Activated T-helper 2 cell treated with anti-CD3 and anti-CD28 coated beads, Interferon-gamma antibody, Interleukin-2, Interleukin-4, amounts not matched to agents 10 μg/mL and 5 μg/mL and 100 μg/mL, durations not matched to agents 14 hours and 24 hours and 36 hours (primary cell): ENCODE measurements around the gene UST. TPM values are rescaled to one million over a fixed set of nuclear protein-coding genes. Genes with fewer than 3 reads are reported as not detected.

ENCODE experiments used
- DNase-seq: peaks from one replicate; pipeline ENCODE4 v3.0.0; 2021; ENCODE audit warnings: low spot score
- H3K27ac Mint-ChIP-seq: one replicate; pipeline ENCODE4 v1.8.0; 2021; ENCODE audit warnings: mixed read lengths
- H3K27me3 Mint-ChIP-seq: one replicate; pipeline ENCODE4 v1.8.0; 2021; ENCODE audit warnings: low read depth, mixed read lengths
- H3K36me3 Mint-ChIP-seq: one replicate; pipeline ENCODE4 v1.8.0; 2021; ENCODE audit warnings: low read depth, mixed read lengths
- H3K4me1 Mint-ChIP-seq: one replicate; pipeline ENCODE4 v1.8.0; 2021; ENCODE audit warnings: low read depth, mixed read lengths
- H3K4me3 Mint-ChIP-seq: one replicate; pipeline ENCODE4 v1.8.0; 2021; ENCODE audit warnings: low read depth, mild to moderate bottlenecking, moderate library complexity, mixed read lengths
- H3K9me3 Mint-ChIP-seq: one replicate; pipeline ENCODE4 v1.8.0; 2021; ENCODE audit warnings: mixed read lengths
- intact Hi-C: fragments of 100-400 bp; cut with micrococcal nuclease; formaldehyde crosslinking; loops from one replicate; pipeline ENCODE4 v1.15.1; 2023
- total RNA-seq: library from RNA; stranded (reverse); gene quantifications from 2 replicates; pipeline ENCODE4 v1.2.3, GENCODE V29; 2022

UST gene
- total RNA-seq, 1 donor from 2014 or later = 1.3 TPM

- H3K4me3 Mint-ChIP-seq = no peak overlapping the region
- no peaks in the 10 kb centered on the region for H3K36me3 Mint-ChIP-seq
- no peak overlapping the region for H3K27ac Mint-ChIP-seq
- no peaks in the 10 kb centered on the region for H3K4me1 Mint-ChIP-seq
- no peak for DNase-seq
- peaks cover 23% of the 10 kb centered on the region for H3K27me3 Mint-ChIP-seq
- H3K9me3 Mint-ChIP-seq = no peaks in the 10 kb centered on the region
- intact Hi-C loops = no loop called here
Observed at GRCh38 chr6:148926478-148926877, 179.6 kb downstream of the UST start.

GRCh38 chr6:148927586-148927985 lies 180.8 kb downstream of the UST start:
- Mint-ChIP-seq H3K9me3 (no peaks in the 10 kb centered on the region), H3K4me1 (no peaks in the 10 kb centered on the region), H3K27ac (no peak overlapping the region), H3K36me3 (no peaks in the 10 kb centered on the region), H3K27me3 (peaks cover 23% of the 10 kb centered on the region), H3K4me3 (no peak overlapping the region)
- intact Hi-C loops = no loop called here
- no peak for DNase-seq

GRCh38 chr6:148928811-148929210 lies 182.0 kb downstream of the UST start:
- DNase-seq = no peak
- no peak overlapping the region for H3K27ac Mint-ChIP-seq
- no peaks in the 10 kb centered on the region for H3K4me1 Mint-ChIP-seq
- H3K4me3 Mint-ChIP-seq = no peak overlapping the region
- H3K27me3 Mint-ChIP-seq = peaks cover 28% of the 10 kb centered on the region
- no peaks in the 10 kb centered on the region for H3K36me3 Mint-ChIP-seq
- H3K9me3 Mint-ChIP-seq = no peaks in the 10 kb centered on the region
- intact Hi-C loops = no loop called here

- no peak overlapping the region for H3K4me3 Mint-ChIP-seq
- H3K27ac Mint-ChIP-seq = no peak overlapping the region
- no peaks in the 10 kb centered on the region for H3K9me3 Mint-ChIP-seq
- no peaks in the 10 kb centered on the region for H3K36me3 Mint-ChIP-seq
- H3K27me3 Mint-ChIP-seq = peaks cover 27% of the 10 kb centered on the region
- intact Hi-C loops = no loop called here
- H3K4me1 Mint-ChIP-seq = no peaks in the 10 kb centered on the region
- no peak for DNase-seq
Observed at GRCh38 chr6:148932208-148932607, 185.4 kb downstream of the UST start.

- no peak overlapping the region for H3K4me3 Mint-ChIP-seq
- intact Hi-C loops = no loop called here
- peaks cover 27% of the 10 kb centered on the region for H3K27me3 Mint-ChIP-seq
- no peak for DNase-seq
- no peaks in the 10 kb centered on the region for H3K4me1 Mint-ChIP-seq
- H3K27ac Mint-ChIP-seq = no peak overlapping the region
- H3K9me3 Mint-ChIP-seq = no peaks in the 10 kb centered on the region
- no peaks in the 10 kb centered on the region for H3K36me3 Mint-ChIP-seq
Observed at GRCh38 chr6:148932731-148933130, 185.9 kb downstream of the UST start.

- H3K27ac Mint-ChIP-seq = no peak overlapping the region
- no peak for DNase-seq
- no peaks in the 10 kb centered on the region for H3K36me3 Mint-ChIP-seq
- intact Hi-C loops = no loop called here
- H3K9me3 Mint-ChIP-seq = no peaks in the 10 kb centered on the region
- H3K27me3 Mint-ChIP-seq = peaks cover 27% of the 10 kb centered on the region
- H3K4me1 Mint-ChIP-seq = peaks cover 1% of the 10 kb centered on the region
- no peak overlapping the region for H3K4me3 Mint-ChIP-seq
Observed at GRCh38 chr6:148934539-148934938, 187.7 kb downstream of the UST start.

- Mint-ChIP-seq H3K27ac (no peak overlapping the region), H3K4me1 (peaks cover 3% of the 10 kb centered on the region)
- intact Hi-C loops = no loop called here
Observed at GRCh38 chr6:148934961-148935360, 188.1 kb downstream of the UST start.

GRCh38 chr6:148935705-148936435 lies 189.0 kb downstream of the UST start:
- H3K4me3 Mint-ChIP-seq = no peak overlapping the region
- H3K4me1 Mint-ChIP-seq = peaks cover 3% of the 10 kb centered on the region
- DNase-seq = no peak
- no peaks in the 10 kb centered on the region for H3K9me3 Mint-ChIP-seq
- intact Hi-C loops = no loop called here
- H3K36me3 Mint-ChIP-seq = no peaks in the 10 kb centered on the region
- H3K27ac Mint-ChIP-seq = no peak overlapping the region
- H3K27me3 Mint-ChIP-seq = peaks cover 32% of the 10 kb centered on the region

More at GRCh38 chr6:148934961-148935360, 188.1 kb downstream of the UST start:
- no peak for DNase-seq
- no peak overlapping the region for H3K4me3 Mint-ChIP-seq
- no peaks in the 10 kb centered on the region for H3K36me3 Mint-ChIP-seq
- peaks cover 31% of the 10 kb centered on the region for H3K27me3 Mint-ChIP-seq
- H3K9me3 Mint-ChIP-seq = no peaks in the 10 kb centered on the region

- H3K9me3 Mint-ChIP-seq = no peaks in the 10 kb centered on the region
Observed at GRCh38 chr6:148943451-148943850, 196.6 kb downstream of the UST start.

GRCh38 chr6:148944608-148945007 lies 197.8 kb downstream of the UST start:
- Mint-ChIP-seq H3K27me3 (peaks cover 17% of the 10 kb centered on the region), H3K36me3 (no peaks in the 10 kb centered on the region), H3K4me1 (peaks cover 3% of the 10 kb centered on the region), H3K27ac (no peak overlapping the region), H3K4me3 (no peak overlapping the region), H3K9me3 (no peaks in the 10 kb centered on the region)
- intact Hi-C loops = loop anchor here (5.0 kb wide), 1 partner anchor 182 kb away; no protein-coding TSS in a partner anchor
- no peak for DNase-seq

More at GRCh38 chr6:148943451-148943850, 196.6 kb downstream of the UST start:
- no peak overlapping the region for H3K4me3 Mint-ChIP-seq
- intact Hi-C loops = no loop called here
- DNase-seq = no peak
- no peak overlapping the region for H3K27ac Mint-ChIP-seq
- H3K36me3 Mint-ChIP-seq = no peaks in the 10 kb centered on the region
- H3K4me1 Mint-ChIP-seq = peaks cover 5% of the 10 kb centered on the region
- peaks cover 22% of the 10 kb centered on the region for H3K27me3 Mint-ChIP-seq

- peaks cover 17% of the 10 kb centered on the region for H3K27me3 Mint-ChIP-seq
- intact Hi-C loops = loop anchor here (5.0 kb wide), 1 partner anchor 183 kb away; no protein-coding TSS in a partner anchor
- peaks cover 2% of the 10 kb centered on the region for H3K4me1 Mint-ChIP-seq
- no peaks in the 10 kb centered on the region for H3K36me3 Mint-ChIP-seq
- H3K27ac Mint-ChIP-seq = no peak overlapping the region
- H3K4me3 Mint-ChIP-seq = no peak overlapping the region
- DNase-seq = no peak
- H3K9me3 Mint-ChIP-seq = no peaks in the 10 kb centered on the region
Observed at GRCh38 chr6:148945301-148946021, 198.6 kb downstream of the UST start.

GRCh38 chr6:148947621-148948444 lies 201.0 kb downstream of the UST start:
- Mint-ChIP-seq H3K9me3 (no peaks in the 10 kb centered on the region), H3K27me3 (peaks cover 27% of the 10 kb centered on the region), H3K27ac (no peak overlapping the region), H3K4me1 (peaks cover 2% of the 10 kb centered on the region), H3K36me3 (no peaks in the 10 kb centered on the region), H3K4me3 (no peak overlapping the region)
- intact Hi-C loops = loop anchor here (1.0 to 5.0 kb wide), 4 partner anchors 186 to 387 kb away; no protein-coding TSS in a partner anchor
- DNase-seq = peak; percentile 59
